CD4-positive, alpha-beta T cell treated with Interleukin-17A for 1 hour (primary cell): ENCODE measurements around the gene PEX6.

Source experiments
- DNase-seq: peaks from one replicate; pipeline ENCODE4 v3.0.0-alpha.2; 2020

PEX6 gene

DNA sequence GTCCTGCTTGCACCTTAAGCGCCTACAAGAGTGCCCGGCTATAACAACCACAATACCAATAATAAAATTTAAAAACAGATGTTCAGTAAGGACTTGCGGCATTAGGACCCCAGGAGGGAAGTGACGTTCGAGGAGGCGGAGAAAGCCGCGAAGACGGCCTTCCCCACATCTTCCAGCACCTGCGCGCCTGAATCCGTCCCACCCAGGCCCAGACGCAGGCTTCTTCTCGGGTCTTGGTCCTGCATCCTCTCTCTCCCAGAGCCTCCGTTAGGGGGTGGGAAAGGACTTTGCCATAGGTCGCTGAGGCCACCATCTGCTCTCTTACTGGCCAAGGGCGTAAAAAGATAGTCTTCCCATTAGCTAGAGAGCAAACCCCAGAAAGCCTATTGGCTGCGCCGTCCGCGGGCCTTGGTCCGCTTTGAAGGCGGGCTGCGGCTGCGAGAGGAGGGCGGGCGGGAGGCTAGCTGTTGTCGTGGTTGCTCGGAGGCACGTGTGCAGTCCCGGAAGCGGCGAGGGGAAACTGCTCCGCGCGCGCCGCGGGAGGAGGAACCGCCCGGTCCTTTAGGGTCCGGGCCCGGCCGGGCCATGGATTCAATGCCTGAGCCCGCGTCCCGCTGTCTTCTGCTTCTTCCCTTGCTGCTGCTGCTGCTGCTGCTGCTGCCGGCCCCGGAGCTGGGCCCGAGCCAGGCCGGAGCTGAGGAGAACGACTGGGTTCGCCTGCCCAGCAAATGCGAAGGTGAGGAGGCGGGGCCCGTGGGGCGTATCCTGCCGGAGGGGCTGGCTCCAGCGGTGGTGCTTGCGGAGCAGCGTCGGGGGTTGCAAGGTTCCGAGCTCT lies 49.8 kb downstream of the PEX6 start, which contains the start of gene CNPY3:
CNPY3 (plus strand) TSS at position 495 of the 835 bp plus-strand sequence; CDS start at position 586, 91 bp downstream.
- DNase-seq: peak; percentile 96

GRCh38 chr6:42925248-42925857 lies 53.6 kb downstream of the PEX6 start:
- no peak for DNase-seq

- DNase-seq: no peak
Observed at GRCh38 chr6:42923666-42924065, 55.3 kb downstream of the PEX6 start.

GRCh38 chr6:42921801-42922200 lies 57.2 kb downstream of the PEX6 start:
- DNase-seq: no peak

DNA sequence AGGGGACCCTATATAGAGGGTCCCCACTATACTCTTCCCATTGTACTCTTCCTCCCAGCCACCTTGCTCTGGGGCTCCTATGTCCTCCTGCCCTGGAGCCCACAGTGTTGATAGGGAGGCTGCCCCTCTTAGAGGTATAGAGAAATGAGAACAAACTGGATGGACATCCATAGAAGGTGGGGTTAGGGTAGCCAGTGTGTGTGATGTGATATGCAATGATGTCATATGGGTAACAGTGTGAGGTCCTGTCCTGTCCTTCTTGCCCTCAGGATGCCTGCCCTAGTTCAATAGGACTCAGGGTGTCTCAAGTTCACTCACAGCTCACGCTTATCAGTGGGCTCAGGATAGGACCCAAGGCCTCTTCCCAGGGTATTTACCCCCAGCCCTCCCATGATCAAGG lies 62.7 kb downstream of the PEX6 start:
- no peak for DNase-seq

DNA sequence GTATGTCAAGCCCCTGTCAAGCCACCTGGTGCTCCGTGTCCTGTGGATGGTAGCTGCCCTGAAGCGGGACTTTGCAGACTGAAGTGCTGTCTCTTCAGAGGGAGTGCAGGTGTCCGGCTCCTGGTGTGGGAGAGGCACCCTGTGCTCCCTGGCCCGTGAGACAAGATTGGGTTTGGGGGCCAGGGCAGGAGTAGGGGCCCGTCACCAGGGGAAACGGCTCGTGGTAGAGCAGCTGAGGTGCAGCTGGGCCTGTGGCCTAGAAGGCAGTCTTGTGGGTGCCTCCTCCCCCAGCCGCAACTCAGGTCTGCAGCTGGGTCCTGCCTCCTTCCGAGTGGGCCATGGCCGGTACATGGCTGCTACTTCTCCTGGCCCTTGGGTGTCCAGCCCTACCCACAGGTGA lies 63.2 kb downstream of the PEX6 start, which contains the start of gene PTCRA:
PTCRA (plus strand) TSS at position 322 of the 400 bp plus-strand sequence; CDS start at position 339, 17 bp downstream.
- no peak for DNase-seq

- no peak for DNase-seq
Observed at GRCh38 chr6:42914546-42914945, 64.4 kb downstream of the PEX6 start.
